Measurements from ENCODE around the gene SYCN.

SYCN gene

GRCh38 chr19:39193803-39194202 lies 10.3 kb downstream of the SYCN start:
- no peaks in the 10 kb centered on the region for H3K36me3 ChIP-seq (ENCODE audit: control insufficient read depth, insufficient read depth, low read length)
- no peak overlapping the region for H3K27ac ChIP-seq
- H2AFZ ChIP-seq = no peak overlapping the region
- H3K4me3 ChIP-seq (ENCODE audit: low read depth, low read length) = no peak overlapping the region
- H3K27me3 ChIP-seq (ENCODE audit: control insufficient read depth, insufficient read depth, low read length) = no peaks in the 10 kb centered on the region
- H3K79me2 ChIP-seq = no peaks in the 10 kb centered on the region
- H3K4me1 ChIP-seq = no peaks in the 10 kb centered on the region
- H3K9me3 ChIP-seq (ENCODE audit: control insufficient read depth, low read length) = no peaks in the 10 kb centered on the region
- H3K4me2 ChIP-seq (ENCODE audit: low read length) = no peak overlapping the region
- H3K9ac ChIP-seq = no peak overlapping the region
- TF ChIP-seq, protein P1, sequence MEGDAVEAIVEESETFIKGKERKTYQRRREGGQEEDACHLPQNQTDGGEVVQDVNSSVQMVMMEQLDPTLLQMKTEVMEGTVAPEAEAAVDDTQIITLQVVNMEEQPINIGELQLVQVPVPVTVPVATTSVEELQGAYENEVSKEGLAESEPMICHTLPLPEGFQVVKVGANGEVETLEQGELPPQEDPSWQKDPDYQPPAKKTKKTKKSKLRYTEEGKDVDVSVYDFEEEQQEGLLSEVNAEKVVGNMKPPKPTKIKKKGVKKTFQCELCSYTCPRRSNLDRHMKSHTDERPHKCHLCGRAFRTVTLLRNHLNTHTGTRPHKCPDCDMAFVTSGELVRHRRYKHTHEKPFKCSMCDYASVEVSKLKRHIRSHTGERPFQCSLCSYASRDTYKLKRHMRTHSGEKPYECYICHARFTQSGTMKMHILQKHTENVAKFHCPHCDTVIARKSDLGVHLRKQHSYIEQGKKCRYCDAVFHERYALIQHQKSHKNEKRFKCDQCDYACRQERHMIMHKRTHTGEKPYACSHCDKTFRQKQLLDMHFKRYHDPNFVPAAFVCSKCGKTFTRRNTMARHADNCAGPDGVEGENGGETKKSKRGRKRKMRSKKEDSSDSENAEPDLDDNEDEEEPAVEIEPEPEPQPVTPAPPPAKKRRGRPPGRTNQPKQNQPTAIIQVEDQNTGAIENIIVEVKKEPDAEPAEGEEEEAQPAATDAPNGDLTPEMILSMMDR (IDR thresholded peaks at IDR 0.05) = no peak

- Histone ChIP-seq H3K4me2 (ENCODE audit: low read length) (no peak overlapping the region), H3K9me3 (ENCODE audit: control insufficient read depth, low read length) (no peaks in the 10 kb centered on the region), H3K79me2 (no peaks in the 10 kb centered on the region), H3K27me3 (ENCODE audit: control insufficient read depth, insufficient read depth, low read length) (no peaks in the 10 kb centered on the region), H3K36me3 (ENCODE audit: control insufficient read depth, insufficient read depth, low read length) (no peaks in the 10 kb centered on the region), H3K4me1 (no peaks in the 10 kb centered on the region), H3K4me3 (ENCODE audit: low read depth, low read length) (no peak overlapping the region), H3K9ac (no peak overlapping the region), H3K27ac (no peak overlapping the region), H2AFZ (no peak overlapping the region)
- TF ChIP-seq, protein P1 (IDR thresholded peaks at IDR 0.05) = no peak
Measured at GRCh38 chr19:39192846-39193245, 11.2 kb downstream of the SYCN start.

DNA sequence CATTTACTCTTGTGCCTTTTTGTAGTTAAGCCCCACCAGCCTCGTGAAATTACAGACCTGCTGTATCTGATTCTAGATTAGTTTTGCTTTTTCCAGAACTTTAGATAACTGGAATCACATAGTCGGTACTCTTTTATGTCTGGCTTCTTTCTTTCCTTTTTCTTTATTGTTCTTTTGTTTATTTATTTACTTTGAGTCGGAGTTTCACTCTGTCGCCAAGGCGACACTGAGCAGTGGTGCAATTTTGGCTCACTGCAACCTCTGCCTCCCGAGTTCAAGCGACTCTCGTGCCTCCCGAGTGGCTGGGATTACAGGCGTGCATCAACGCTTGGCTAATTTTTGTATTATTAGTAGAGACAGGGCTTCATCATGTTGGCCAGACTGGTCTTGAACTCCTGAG lies 13.3 kb downstream of the SYCN start:
- TF ChIP-seq, protein P1 (IDR thresholded peaks at IDR 0.05) = no peak
- H3K4me3 ChIP-seq (ENCODE audit: low read depth, low read length) = no peak overlapping the region
- no peak overlapping the region for H3K27ac ChIP-seq
- no peaks in the 10 kb centered on the region for H3K4me1 ChIP-seq
- H3K79me2 ChIP-seq = no peaks in the 10 kb centered on the region
- H2AFZ ChIP-seq = no peak overlapping the region
- no peaks in the 10 kb centered on the region for H3K27me3 ChIP-seq (ENCODE audit: control insufficient read depth, insufficient read depth, low read length)
- no peaks in the 10 kb centered on the region for H3K36me3 ChIP-seq (ENCODE audit: control insufficient read depth, insufficient read depth, low read length)
- H3K9me3 ChIP-seq (ENCODE audit: control insufficient read depth, low read length) = no peaks in the 10 kb centered on the region
- H3K4me2 ChIP-seq (ENCODE audit: low read length) = no peak overlapping the region
- H3K9ac ChIP-seq = no peak overlapping the region

- Histone ChIP-seq H3K4me2 (ENCODE audit: low read length) (no peak overlapping the region), H3K79me2 (no peaks in the 10 kb centered on the region), H3K36me3 (ENCODE audit: control insufficient read depth, insufficient read depth, low read length) (no peaks in the 10 kb centered on the region), H2AFZ (no peak overlapping the region), H3K9me3 (ENCODE audit: control insufficient read depth, low read length) (no peaks in the 10 kb centered on the region), H3K4me3 (ENCODE audit: low read depth, low read length) (no peak overlapping the region), H3K9ac (no peak overlapping the region), H3K27ac (no peak overlapping the region), H3K4me1 (no peaks in the 10 kb centered on the region), H3K27me3 (ENCODE audit: control insufficient read depth, insufficient read depth, low read length) (no peaks in the 10 kb centered on the region)
- TF ChIP-seq, protein P1 (IDR thresholded peaks at IDR 0.05) = no peak
Measured at GRCh38 chr19:39188960-39189359, 15.1 kb downstream of the SYCN start.

GRCh38 chr19:39187552-39187943 lies 16.5 kb downstream of the SYCN start:
- H3K27me3 ChIP-seq (ENCODE audit: control insufficient read depth, insufficient read depth, low read length) = no peaks in the 10 kb centered on the region
- H3K27ac ChIP-seq = no peak overlapping the region
- H3K9ac ChIP-seq = no peak overlapping the region
- no peak overlapping the region for H3K4me3 ChIP-seq (ENCODE audit: low read depth, low read length)
- H3K4me1 ChIP-seq = no peaks in the 10 kb centered on the region
- no peaks in the 10 kb centered on the region for H3K79me2 ChIP-seq
- no peak overlapping the region for H2AFZ ChIP-seq
- H3K9me3 ChIP-seq (ENCODE audit: control insufficient read depth, low read length) = no peaks in the 10 kb centered on the region
- TF ChIP-seq, protein P1 (IDR thresholded peaks at IDR 0.05) = no peak
- no peaks in the 10 kb centered on the region for H3K36me3 ChIP-seq (ENCODE audit: control insufficient read depth, insufficient read depth, low read length)
- no peak overlapping the region for H3K4me2 ChIP-seq (ENCODE audit: low read length)

All from parathyroid adenoma (tissue), 2 donors.